Measurements from ENCODE around the gene LYRM1.
"Not testable (repeated sequence)": the region's sequence is repeated elsewhere in the genome, so short reads cannot be mapped to it uniquely, and the experiment has no call there.

The LYRM1 gene

GRCh38 chr16:20925751-20926150 lies 25.2 kb downstream of the LYRM1 start:
- no peaks in the 10 kb centered on the region for H3K27me3 Mint-ChIP-seq

GRCh38 chr16:20928774-20929411 lies 28.3 kb downstream of the LYRM1 start:
- Mint-ChIP-seq H3K27ac (no peak overlapping the region), H3K9me3 (no peaks in the 10 kb centered on the region), H3K4me3 (no peak overlapping the region), H3K4me1 (ENCODE audit: low read depth) (no peaks in the 10 kb centered on the region), H3K36me3 (ENCODE audit: low read depth) (peaks cover 24% of the 10 kb centered on the region), H3K27me3 (no peaks in the 10 kb centered on the region)
- DNase-seq = no peak

More at GRCh38 chr16:20925751-20926150, 25.2 kb downstream of the LYRM1 start:
- Mint-ChIP-seq H3K36me3 (ENCODE audit: low read depth) (peaks cover 38% of the 10 kb centered on the region), H3K4me1 (ENCODE audit: low read depth) (no peaks in the 10 kb centered on the region), H3K4me3 (no peak overlapping the region), H3K9me3 (no peaks in the 10 kb centered on the region), H3K27ac (no peak overlapping the region)
- DNase-seq = no peak

GRCh38 chr16:20929676-20930364 lies 29.2 kb downstream of the LYRM1 start:
- not testable (repeated sequence) for DNase-seq; H3K27me3 Mint-ChIP-seq; H3K27ac Mint-ChIP-seq; H3K9me3 Mint-ChIP-seq; H3K4me3 Mint-ChIP-seq; H3K4me1 Mint-ChIP-seq (ENCODE audit: low read depth)
- H3K36me3 Mint-ChIP-seq (ENCODE audit: low read depth) = peaks cover 16% of the 10 kb centered on the region

- Mint-ChIP-seq H3K4me1 (ENCODE audit: low read depth) (no peaks in the 10 kb centered on the region), H3K9me3 (no peaks in the 10 kb centered on the region)
Measured at GRCh38 chr16:20930365-20930690, 29.8 kb downstream of the LYRM1 start.

GRCh38 chr16:20931066-20931600 lies 30.6 kb downstream of the LYRM1 start:
- Mint-ChIP-seq H3K27me3 (no peaks in the 10 kb centered on the region), H3K4me1 (ENCODE audit: low read depth) (no peaks in the 10 kb centered on the region), H3K9me3 (no peaks in the 10 kb centered on the region), H3K27ac (no peak overlapping the region), H3K4me3 (no peak overlapping the region), H3K36me3 (ENCODE audit: low read depth) (peaks cover 6% of the 10 kb centered on the region)
- DNase-seq = no peak

More at GRCh38 chr16:20930365-20930690, 29.8 kb downstream of the LYRM1 start:
- no peak for DNase-seq
- peaks cover 13% of the 10 kb centered on the region for H3K36me3 Mint-ChIP-seq (ENCODE audit: low read depth)
- no peak overlapping the region for H3K27ac Mint-ChIP-seq
- H3K4me3 Mint-ChIP-seq = no peak overlapping the region
- no peaks in the 10 kb centered on the region for H3K27me3 Mint-ChIP-seq

- Mint-ChIP-seq H3K36me3 (ENCODE audit: low read depth) (no peaks in the 10 kb centered on the region), H3K4me1 (ENCODE audit: low read depth) (peaks cover 11% of the 10 kb centered on the region), H3K9me3 (no peaks in the 10 kb centered on the region), H3K27me3 (peaks cover 4% of the 10 kb centered on the region), H3K4me3 (no peak overlapping the region), H3K27ac (no peak overlapping the region)
- no peak for DNase-seq
Measured at GRCh38 chr16:20933589-20933988, 33.0 kb downstream of the LYRM1 start.

- H3K4me1 Mint-ChIP-seq (ENCODE audit: low read depth) = peaks cover 35% of the 10 kb centered on the region
- no peaks in the 10 kb centered on the region for H3K36me3 Mint-ChIP-seq (ENCODE audit: low read depth)
- H3K4me3 Mint-ChIP-seq = no peak overlapping the region
- no peak for DNase-seq
- peaks cover 4% of the 10 kb centered on the region for H3K27me3 Mint-ChIP-seq
- H3K9me3 Mint-ChIP-seq = no peaks in the 10 kb centered on the region
- H3K27ac Mint-ChIP-seq = peak overlapping the region; percentile 93
Measured at GRCh38 chr16:20937736-20938135, 37.2 kb downstream of the LYRM1 start.

- no peaks in the 10 kb centered on the region for H3K36me3 Mint-ChIP-seq (ENCODE audit: low read depth)
- peaks cover 4% of the 10 kb centered on the region for H3K27me3 Mint-ChIP-seq
- H3K27ac Mint-ChIP-seq = peak overlapping the region; percentile 93
- peak overlapping the region; percentile 4 for H3K4me3 Mint-ChIP-seq
- no peak for DNase-seq
- H3K4me1 Mint-ChIP-seq (ENCODE audit: low read depth) = peaks cover 38% of the 10 kb centered on the region
- H3K9me3 Mint-ChIP-seq = no peaks in the 10 kb centered on the region
Measured at GRCh38 chr16:20938426-20938825, 37.9 kb downstream of the LYRM1 start.

- H3K36me3 Mint-ChIP-seq (ENCODE audit: low read depth) = no peaks in the 10 kb centered on the region
- no peaks in the 10 kb centered on the region for H3K9me3 Mint-ChIP-seq
- peaks cover 49% of the 10 kb centered on the region for H3K4me1 Mint-ChIP-seq (ENCODE audit: low read depth)
- H3K27ac Mint-ChIP-seq = peak overlapping the region; percentile 63
- H3K27me3 Mint-ChIP-seq = peaks cover 4% of the 10 kb centered on the region
- DNase-seq = no peak
- H3K4me3 Mint-ChIP-seq = no peak overlapping the region
Measured at GRCh38 chr16:20939611-20940010, 39.0 kb downstream of the LYRM1 start.

GRCh38 chr16:20940871-20941635 lies 40.5 kb downstream of the LYRM1 start:
- no peak for DNase-seq
- Mint-ChIP-seq H3K4me1 (ENCODE audit: low read depth) (peaks cover 56% of the 10 kb centered on the region), H3K9me3 (no peaks in the 10 kb centered on the region), H3K36me3 (ENCODE audit: low read depth) (no peaks in the 10 kb centered on the region), H3K4me3 (no peak overlapping the region), H3K27me3 (peaks cover 4% of the 10 kb centered on the region), H3K27ac (peak overlapping the region; percentile 13)

GRCh38 chr16:20941636-20941926 lies 41.0 kb downstream of the LYRM1 start:
- Mint-ChIP-seq H3K9me3 (no peaks in the 10 kb centered on the region), H3K27ac (no peak overlapping the region), H3K4me1 (ENCODE audit: low read depth) (peaks cover 56% of the 10 kb centered on the region), H3K4me3 (no peak overlapping the region), H3K36me3 (ENCODE audit: low read depth) (no peaks in the 10 kb centered on the region), H3K27me3 (peaks cover under 1% of the 10 kb centered on the region)
- no peak for DNase-seq

GRCh38 chr16:20942256-20942655 lies 41.7 kb downstream of the LYRM1 start:
- DNase-seq = no peak
- peaks cover 56% of the 10 kb centered on the region for H3K4me1 Mint-ChIP-seq (ENCODE audit: low read depth)

GRCh38 chr16:20944861-20945574 lies 44.4 kb downstream of the LYRM1 start:
- Mint-ChIP-seq H3K36me3 (ENCODE audit: low read depth) (no peaks in the 10 kb centered on the region), H3K9me3 (no peaks in the 10 kb centered on the region), H3K4me3 (no peak overlapping the region), H3K27me3 (no peaks in the 10 kb centered on the region), H3K27ac (peak overlapping the region; percentile 55), H3K4me1 (ENCODE audit: low read depth) (peaks cover 35% of the 10 kb centered on the region)
- DNase-seq = no peak

More at GRCh38 chr16:20942256-20942655, 41.7 kb downstream of the LYRM1 start:
- H3K27ac Mint-ChIP-seq = no peak overlapping the region
- no peaks in the 10 kb centered on the region for H3K36me3 Mint-ChIP-seq (ENCODE audit: low read depth)
- H3K27me3 Mint-ChIP-seq = no peaks in the 10 kb centered on the region
- H3K9me3 Mint-ChIP-seq = no peaks in the 10 kb centered on the region
- no peak overlapping the region for H3K4me3 Mint-ChIP-seq

GRCh38 chr16:20945575-20945875 lies 45.0 kb downstream of the LYRM1 start:
- DNase-seq; H3K27ac Mint-ChIP-seq; H3K27me3 Mint-ChIP-seq; H3K9me3 Mint-ChIP-seq; H3K4me3 Mint-ChIP-seq; H3K36me3 Mint-ChIP-seq (ENCODE audit: low read depth): not testable (repeated sequence)
- peaks cover 35% of the 10 kb centered on the region for H3K4me1 Mint-ChIP-seq (ENCODE audit: low read depth)

Measured in activated T-cell treated with anti-CD3 and anti-CD28 coated beads, Interleukin-2, amount 50 U/mL, for 24 hours (primary cell).